ENCODE data around the gene ELF4.
"Not testable (repeated sequence)": the region's sequence is repeated elsewhere in the genome, so short reads cannot be mapped to it uniquely, and the experiment has no call there.

Gene ELF4

DNA sequence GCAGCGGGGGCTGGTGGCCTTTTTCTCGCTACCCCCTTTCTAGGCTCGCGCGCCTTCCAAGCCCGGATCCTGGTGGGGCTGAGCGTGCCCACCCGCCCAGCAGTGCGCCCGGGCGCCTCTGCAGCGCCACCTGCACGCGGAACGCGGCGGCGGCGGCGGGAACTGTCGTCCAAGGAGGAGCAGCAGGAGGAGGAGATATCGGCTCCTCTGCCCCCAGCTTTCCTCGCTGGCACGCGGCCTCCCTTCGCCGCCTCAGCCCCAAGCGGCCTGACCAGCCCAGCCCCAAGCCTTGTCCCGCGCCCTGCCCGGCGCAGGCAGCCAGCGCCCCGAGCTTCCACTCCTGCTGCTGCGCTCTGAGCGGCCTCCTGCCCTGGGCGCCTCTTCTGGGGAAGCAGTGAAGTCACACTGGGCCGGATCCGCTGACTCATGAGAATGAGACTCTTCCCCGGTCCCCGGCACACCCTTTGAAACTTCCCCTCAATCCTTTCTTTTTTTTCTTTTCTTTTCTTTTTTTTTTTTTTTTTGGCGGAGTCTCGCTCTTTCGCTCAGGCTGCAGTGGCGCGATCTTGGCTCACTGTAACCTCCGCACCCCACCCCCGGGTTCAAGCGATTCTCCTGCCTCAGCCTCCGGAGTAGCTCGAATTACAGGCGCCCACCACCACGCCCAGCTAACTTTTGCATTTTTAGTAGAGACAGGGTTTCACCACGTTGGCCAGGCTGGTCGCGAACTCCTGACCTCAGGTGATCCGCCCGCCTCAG, 10.6 kb upstream of the ELF4 start:
- ATAC-seq = peak; percentile 89
- TF ChIP-seq CSDC2 (CRISPR knock-in tag; IDR thresholded peaks at IDR 0.05) (no peak), ZC3H10 (CRISPR knock-in tag; IDR thresholded peaks at IDR 0.05) (0 out of 2 replicates have a peak, but pooled peaks have one; percentile 3)

DNA sequence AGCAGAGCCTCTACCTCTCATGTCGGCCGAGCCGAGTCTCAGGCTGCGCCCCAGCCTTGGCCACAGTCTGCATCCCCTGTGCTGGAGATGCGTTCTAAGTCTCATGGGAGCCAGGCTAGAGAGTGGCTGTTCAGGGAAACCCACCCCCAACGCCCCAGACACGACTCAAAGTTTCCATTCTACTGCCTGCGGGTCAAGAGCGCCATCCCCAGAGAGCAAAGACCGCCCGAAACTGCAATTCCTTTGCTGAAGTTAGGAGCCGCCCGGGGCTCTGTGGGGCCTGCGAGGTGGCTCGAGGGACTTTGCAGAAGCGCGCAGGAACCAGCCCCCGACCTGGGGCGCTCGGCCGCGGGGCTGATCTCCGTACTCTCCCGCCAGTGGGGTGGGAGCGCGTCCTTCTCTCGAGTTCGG, 10.0 kb upstream of the ELF4 start:
- no peak for TF ChIP-seq CSDC2 (CRISPR knock-in tag; IDR thresholded peaks at IDR 0.05)
- ATAC-seq = no peak

DNA sequence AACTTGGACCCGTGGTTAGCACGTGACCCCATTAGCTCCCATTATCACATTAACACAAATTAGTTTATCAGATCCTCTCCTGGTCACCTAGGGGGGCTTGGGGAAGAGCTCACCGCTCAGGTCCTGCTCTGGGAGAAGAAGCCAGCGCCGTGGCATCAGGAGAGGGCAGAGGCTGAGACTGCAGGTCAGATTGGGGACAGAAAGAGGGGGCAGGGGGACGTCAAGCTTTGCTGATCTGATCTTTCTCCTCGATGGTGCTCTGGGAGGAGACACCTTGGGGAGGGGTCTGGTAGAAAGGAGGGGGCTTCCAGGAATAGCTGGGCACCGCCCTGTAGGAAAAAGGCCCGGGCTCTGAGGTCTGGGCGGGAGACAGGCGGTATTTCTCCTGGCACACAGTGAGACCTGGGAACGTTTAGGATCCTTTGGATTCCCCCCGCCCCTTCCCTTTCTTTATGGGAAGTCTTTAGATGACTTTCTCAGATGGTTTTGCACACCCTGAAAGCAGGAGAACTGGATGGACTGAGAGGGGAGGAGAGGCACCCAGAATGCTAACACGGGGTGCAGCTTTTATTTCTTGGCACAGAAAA, 9.1 kb upstream of the ELF4 start:
- no peak for ATAC-seq

DNA sequence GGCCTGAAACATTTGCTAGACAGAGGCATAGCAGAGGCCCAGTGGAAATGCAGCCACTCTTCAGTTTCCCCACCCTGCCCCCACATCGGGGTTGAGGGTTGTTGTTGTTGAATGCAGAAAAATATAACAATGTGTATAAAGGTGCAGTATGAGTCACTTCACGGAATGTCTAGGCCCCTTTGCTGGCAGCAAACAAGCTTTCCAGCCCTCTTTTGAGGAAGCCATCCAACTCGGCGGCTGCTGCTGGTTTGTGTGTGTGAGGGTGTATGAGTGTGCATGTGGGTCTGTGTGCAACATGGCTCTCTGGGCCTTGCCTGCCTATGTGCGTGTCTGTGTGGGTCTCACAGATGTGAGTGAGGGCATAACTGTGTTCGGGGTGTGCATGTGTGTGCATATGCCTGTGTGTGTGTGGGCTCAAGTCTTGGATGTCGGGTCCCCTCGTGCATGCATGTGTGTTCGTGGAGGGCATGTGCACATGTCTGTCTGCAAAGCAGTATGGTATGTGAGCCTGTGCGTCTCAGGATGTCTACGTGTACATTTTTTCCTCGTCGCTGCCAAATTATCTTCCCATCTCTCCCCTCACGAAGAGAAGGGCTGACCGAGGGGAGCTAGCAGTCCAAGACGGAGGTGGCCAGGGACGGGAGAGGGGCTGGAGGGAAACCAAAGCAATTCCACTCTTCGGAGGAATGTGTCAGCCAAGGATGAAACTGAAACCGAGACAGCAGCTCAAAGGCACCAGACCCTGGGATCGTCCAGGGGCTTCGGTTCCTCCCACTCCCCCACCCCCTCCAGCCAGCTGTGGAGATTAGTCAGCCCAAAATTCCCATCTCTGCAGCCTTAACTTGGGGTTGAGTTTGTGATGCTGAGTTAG, 8.4 kb upstream of the ELF4 start:
- no peak for TF ChIP-seq ZC3H10 (CRISPR knock-in tag; IDR thresholded peaks at IDR 0.05)
- ATAC-seq = peak; percentile 28

More for the DNA sequence above, 9.1 kb upstream of the ELF4 start:
- no peak for TF ChIP-seq ARNTL (CRISPR knock-in tag; IDR thresholded peaks at IDR 0.05; ENCODE audit: borderline replicate concordance, low read depth)
- TF ChIP-seq ZNF565 (CRISPR knock-in tag; conservative IDR thresholded peaks at IDR 0.05; ENCODE audit: low read depth) = no peak
- no peak for TF ChIP-seq GLIS3 (CRISPR knock-in tag; IDR thresholded peaks at IDR 0.05)
- TF ChIP-seq, protein P1, sequence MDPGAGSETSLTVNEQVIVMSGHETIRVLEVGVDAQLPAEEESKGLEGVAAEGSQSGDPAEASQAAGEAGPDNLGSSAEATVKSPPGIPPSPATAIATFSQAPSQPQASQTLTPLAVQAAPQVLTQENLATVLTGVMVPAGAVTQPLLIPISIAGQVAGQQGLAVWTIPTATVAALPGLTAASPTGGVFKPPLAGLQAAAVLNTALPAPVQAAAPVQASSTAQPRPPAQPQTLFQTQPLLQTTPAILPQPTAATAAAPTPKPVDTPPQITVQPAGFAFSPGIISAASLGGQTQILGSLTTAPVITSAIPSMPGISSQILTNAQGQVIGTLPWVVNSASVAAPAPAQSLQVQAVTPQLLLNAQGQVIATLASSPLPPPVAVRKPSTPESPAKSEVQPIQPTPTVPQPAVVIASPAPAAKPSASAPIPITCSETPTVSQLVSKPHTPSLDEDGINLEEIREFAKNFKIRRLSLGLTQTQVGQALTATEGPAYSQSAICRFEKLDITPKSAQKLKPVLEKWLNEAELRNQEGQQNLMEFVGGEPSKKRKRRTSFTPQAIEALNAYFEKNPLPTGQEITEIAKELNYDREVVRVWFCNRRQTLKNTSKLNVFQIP (CRISPR knock-in tag; IDR thresholded peaks at IDR 0.05; ENCODE audit: borderline replicate concordance, low read depth) = no peak
- no peak for TF ChIP-seq RARB (CRISPR knock-in tag; IDR thresholded peaks at IDR 0.05)

DNA sequence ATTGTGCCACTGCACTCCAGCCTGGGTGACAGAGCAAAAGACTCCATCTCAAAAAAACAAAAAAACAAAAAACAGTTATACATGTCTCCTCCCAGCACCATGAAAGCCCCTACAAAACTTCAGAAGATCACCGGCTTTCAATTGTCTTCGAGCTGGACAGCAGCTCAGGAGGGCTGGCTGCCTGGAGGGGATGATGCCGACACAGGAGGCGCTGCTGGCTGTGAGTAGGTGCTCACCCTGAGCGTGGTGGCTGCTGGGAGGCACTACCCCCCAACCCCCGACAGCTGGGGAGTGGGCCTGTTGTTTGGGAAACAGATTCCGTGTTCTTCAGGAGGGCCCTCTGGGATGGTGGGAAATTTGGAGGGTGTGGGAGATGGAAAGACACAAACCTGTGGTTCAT, 6.9 kb upstream of the ELF4 start:
- ATAC-seq = no peak
- TF ChIP-seq TOX (CRISPR knock-in tag; IDR thresholded peaks at IDR 0.05; ENCODE audit: borderline replicate concordance) (no peak), BACH2 (CRISPR knock-in tag; IDR thresholded peaks at IDR 0.05; ENCODE audit: borderline replicate concordance) (no peak), ZNF565 (CRISPR knock-in tag; conservative IDR thresholded peaks at IDR 0.05; ENCODE audit: low read depth) (no peak), ZFP30 (CRISPR knock-in tag; IDR thresholded peaks at IDR 0.05) (no peak), CSDC2 (CRISPR knock-in tag; IDR thresholded peaks at IDR 0.05) (no peak), PPARA (CRISPR knock-in tag; IDR thresholded peaks at IDR 0.05; ENCODE audit: borderline replicate concordance) (no peak), ZNF70 (CRISPR knock-in tag; IDR thresholded peaks at IDR 0.05) (no peak), ZFP3 (CRISPR knock-in tag; IDR thresholded peaks at IDR 0.05) (no peak)
- TF ChIP-seq, protein P2, sequence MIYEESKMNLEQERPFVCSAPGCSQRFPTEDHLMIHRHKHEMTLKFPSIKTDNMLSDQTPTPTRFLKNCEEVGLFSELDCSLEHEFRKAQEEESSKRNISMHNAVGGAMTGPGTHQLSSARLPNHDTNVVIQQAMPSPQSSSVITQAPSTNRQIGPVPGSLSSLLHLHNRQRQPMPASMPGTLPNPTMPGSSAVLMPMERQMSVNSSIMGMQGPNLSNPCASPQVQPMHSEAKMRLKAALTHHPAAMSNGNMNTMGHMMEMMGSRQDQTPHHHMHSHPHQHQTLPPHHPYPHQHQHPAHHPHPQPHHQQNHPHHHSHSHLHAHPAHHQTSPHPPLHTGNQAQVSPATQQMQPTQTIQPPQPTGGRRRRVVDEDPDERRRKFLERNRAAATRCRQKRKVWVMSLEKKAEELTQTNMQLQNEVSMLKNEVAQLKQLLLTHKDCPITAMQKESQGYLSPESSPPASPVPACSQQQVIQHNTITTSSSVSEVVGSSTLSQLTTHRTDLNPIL (CRISPR knock-in tag; IDR thresholded peaks at IDR 0.05; ENCODE audit: low read depth) = no peak
- TF ChIP-seq, protein P3, sequence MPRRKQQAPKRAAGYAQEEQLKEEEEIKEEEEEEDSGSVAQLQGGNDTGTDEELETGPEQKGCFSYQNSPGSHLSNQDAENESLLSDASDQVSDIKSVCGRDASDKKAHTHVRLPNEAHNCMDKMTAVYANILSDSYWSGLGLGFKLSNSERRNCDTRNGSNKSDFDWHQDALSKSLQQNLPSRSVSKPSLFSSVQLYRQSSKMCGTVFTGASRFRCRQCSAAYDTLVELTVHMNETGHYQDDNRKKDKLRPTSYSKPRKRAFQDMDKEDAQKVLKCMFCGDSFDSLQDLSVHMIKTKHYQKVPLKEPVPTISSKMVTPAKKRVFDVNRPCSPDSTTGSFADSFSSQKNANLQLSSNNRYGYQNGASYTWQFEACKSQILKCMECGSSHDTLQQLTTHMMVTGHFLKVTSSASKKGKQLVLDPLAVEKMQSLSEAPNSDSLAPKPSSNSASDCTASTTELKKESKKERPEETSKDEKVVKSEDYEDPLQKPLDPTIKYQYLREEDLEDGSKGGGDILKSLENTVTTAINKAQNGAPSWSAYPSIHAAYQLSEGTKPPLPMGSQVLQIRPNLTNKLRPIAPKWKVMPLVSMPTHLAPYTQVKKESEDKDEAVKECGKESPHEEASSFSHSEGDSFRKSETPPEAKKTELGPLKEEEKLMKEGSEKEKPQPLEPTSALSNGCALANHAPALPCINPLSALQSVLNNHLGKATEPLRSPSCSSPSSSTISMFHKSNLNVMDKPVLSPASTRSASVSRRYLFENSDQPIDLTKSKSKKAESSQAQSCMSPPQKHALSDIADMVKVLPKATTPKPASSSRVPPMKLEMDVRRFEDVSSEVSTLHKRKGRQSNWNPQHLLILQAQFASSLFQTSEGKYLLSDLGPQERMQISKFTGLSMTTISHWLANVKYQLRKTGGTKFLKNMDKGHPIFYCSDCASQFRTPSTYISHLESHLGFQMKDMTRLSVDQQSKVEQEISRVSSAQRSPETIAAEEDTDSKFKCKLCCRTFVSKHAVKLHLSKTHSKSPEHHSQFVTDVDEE (CRISPR knock-in tag; IDR thresholded peaks at IDR 0.05) = no peak
- TF ChIP-seq, protein P1 (CRISPR knock-in tag; IDR thresholded peaks at IDR 0.05; ENCODE audit: borderline replicate concordance, low read depth) = no peak
- TF ChIP-seq, protein P4, sequence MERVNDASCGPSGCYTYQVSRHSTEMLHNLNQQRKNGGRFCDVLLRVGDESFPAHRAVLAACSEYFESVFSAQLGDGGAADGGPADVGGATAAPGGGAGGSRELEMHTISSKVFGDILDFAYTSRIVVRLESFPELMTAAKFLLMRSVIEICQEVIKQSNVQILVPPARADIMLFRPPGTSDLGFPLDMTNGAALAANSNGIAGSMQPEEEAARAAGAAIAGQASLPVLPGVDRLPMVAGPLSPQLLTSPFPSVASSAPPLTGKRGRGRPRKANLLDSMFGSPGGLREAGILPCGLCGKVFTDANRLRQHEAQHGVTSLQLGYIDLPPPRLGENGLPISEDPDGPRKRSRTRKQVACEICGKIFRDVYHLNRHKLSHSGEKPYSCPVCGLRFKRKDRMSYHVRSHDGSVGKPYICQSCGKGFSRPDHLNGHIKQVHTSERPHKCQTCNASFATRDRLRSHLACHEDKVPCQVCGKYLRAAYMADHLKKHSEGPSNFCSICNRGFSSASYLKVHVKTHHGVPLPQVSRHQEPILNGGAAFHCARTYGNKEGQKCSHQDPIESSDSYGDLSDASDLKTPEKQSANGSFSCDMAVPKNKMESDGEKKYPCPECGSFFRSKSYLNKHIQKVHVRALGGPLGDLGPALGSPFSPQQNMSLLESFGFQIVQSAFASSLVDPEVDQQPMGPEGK (CRISPR knock-in tag; IDR thresholded peaks at IDR 0.05; ENCODE audit: borderline replicate concordance) = no peak

DNA sequence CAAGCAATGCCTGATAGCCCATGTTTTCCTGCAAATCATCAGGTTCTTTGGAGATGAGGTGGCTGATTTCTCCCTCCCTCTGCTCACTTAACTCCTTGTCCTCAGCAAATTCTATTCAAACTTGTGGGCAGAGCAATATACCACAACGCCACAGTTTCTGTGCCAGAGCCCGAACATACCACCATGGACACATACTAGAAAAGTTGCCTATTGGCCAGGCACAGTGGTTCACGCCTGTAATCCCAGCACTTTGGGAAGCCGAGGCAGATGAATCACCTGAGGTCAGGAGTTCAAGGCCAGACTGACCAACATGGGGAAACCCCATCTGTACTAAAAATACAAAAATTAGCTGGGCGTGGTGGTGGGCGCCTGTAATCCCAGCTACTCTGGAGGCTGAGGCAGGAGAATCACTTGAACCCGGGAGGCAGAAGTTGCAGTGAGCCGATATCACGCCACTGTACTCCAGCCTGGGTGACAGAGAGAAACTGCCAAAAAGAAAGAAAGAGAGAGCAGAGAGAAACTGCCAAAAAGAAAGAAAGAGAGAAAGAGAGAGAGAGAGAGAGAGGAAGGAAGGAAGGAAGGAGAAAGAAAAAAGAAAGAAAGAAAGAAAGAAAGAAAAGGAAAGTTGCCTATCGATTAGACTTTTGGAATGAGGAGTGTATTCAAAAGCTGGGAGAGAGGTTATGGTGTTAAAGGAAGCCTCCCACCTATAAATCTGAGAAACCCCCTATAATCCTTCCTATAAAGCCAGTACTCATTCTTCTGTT, 5.0 kb upstream of the ELF4 start:
- ATAC-seq = not testable (repeated sequence)
